GM08714 (cell line): ENCODE measurements around the gene DVL2.
A peak's percentile ranks its signal among the peaks of the same experiment; 100 is the strongest.

Experiments used
- H3K4me3 ChIP-seq: fragments of 200-500 bp; sonication (Bioruptor generic); 2 replicates; pipeline ENCODE4 v1.5.1; 2014; ENCODE audit warnings: mild to moderate bottlenecking, low read length, inconsistent platforms
- ZNF274 ChIP-seq: IDR thresholded peaks from 2 replicates; pipeline ENCODE4 v1.6.1; 2012; ENCODE audit warnings: mild to moderate bottlenecking, low read depth, low read length

Gene DVL2

DNA sequence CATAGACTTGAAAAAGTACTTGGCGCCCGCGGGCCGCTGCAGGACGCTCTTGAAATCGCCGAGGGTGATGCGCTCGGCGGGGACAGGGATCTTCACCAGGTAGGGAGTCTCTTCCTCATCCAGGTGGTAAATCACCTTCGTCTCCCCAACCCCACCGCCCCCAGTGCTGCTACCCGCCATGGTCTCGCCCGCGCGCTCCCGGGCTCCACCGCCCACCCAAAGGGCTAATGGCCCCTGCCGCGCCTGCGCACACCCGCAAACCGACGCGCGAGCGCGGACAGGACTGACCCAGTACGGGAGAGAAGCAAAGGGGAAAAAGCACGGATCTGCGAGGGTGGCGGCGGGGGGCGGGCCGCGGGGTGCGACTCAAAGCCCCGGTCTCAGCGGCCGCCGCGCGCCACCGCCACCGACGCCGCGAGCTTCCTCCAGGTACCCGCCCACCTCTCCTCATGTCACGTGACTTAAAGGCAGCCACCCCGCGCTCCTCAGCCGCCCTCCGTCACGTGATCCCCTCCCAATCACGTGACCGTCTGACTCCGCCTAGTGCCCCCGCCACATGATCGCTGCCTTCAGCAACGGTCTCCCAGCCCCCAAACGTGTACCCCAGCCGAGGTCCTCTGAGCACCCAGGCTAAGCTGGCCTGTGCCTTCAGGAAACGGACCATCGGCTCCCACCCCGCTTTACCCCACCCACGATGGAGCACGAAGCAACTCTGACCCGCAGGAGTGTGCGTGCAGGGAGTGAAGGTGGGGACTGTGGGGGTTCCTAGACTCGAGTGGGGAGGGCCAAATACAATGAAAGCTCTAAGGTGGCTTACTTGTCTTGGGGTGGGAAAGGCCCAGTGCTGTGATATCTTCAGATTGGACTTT, at the start of gene DVL2:
Gene DVL2, minus strand, starts transcription at position 435 of the 869 bp plus-strand sequence. Its CDS starts 255 bp downstream, at position 180.
- no peak for TF ChIP-seq ZNF274
- H3K4me3 ChIP-seq = peak within 1 kb of the TSS; percentile 91

DNA sequence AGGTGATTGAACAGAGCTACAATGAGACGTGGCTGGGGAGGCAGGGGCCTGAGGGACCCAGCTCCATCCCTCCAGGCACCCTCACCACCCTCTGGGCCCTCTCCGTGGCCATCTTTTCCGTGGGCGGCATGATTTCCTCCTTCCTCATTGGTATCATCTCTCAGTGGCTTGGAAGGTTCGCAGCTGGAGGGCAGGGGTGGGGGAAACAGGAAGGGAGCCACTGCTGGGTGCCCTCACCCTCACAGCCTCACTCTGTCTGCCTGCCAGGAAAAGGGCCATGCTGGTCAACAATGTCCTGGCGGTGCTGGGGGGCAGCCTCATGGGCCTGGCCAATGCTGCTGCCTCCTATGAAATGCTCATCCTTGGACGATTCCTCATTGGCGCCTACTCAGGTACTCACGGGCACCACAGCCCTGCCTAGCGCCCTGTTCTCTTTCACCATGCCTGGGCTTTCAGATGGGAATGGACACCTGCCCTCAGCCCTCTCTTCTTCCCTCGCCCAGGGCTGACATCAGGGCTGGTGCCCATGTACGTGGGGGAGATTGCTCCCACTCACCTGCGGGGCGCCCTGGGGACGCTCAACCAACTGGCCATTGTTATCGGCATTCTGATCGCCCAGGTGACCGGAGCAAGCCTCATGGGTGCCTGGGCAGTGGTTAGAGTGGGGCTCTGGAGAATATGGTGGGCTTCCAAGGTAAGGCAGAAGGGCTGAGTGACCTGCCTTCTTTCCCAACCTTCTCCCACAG, 49.3 kb upstream of the DVL2 start:
- H3K4me3 ChIP-seq = no peak overlapping the region
- no peak for TF ChIP-seq ZNF274

DNA sequence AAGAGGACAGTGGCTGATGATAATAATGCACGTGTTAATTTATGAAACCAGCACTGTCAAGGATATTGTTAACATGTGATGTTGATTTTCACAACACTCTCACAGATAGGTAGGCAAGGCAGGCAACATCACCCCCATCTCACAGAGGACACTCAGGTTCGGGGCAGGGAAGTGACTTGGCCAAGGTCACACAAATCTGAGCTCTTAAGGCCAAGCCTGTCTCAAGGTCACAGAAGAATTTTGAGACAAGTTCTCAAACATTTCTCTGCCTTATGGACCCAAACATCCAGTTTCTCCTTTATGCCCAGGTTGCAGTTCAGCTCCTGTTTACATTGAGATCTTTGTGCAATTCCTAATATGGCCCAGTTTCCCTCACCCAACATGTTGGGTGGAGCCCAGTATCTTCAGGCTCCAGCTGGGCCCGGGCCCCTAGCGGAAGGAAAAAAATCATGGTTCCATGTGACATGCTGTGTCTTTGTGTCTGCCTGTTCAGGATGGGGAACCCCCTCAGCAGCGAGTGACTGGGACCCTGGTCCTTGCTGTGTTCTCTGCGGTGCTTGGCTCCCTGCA, 48.5 kb upstream of the DVL2 start:
- TF ChIP-seq ZNF274 = no peak
- no peak overlapping the region for H3K4me3 ChIP-seq

DNA sequence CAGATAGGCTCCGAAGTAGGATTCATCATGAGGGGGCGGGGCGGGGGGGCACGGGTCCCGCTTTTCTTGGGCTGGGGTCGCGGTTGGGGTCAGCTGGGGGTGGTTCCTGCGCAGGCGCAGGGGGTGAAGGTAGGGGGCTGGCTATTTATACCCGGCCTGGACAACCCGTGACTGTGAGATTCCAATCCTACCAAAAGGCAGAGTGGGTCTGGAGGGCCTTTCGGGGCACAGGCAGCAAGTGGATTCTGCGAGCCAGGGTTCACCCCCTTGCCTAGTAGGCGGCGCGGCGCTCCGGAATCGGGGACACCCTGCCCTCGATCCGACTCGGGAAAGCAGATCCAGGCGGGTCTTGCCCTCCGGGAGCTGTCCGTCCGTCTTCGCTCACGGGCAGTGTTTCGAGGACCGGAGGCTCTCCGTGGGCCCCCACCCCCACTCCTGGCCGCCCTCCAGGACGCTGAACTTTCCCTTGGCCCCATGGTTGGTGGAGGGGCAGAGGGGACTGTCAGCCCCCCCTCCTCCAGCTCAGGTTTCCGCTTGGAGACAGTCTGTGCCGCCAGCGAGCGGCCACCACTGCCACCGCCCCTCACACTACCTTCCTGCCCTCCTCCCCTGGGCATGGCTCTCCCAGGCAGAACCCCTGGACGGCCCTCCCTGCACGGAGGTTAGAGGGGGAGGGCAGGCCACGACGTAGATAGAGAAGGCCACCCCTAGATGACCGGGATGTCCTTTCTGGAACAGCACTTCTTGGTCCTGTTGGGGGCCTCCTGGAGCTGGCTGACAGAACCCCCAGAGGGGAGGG, 47.8 kb upstream of the DVL2 start:
- TF ChIP-seq ZNF274 = no peak
- peak overlapping the region; percentile 43; the same call in 1 of the 2 replicates for H3K4me3 ChIP-seq

DNA sequence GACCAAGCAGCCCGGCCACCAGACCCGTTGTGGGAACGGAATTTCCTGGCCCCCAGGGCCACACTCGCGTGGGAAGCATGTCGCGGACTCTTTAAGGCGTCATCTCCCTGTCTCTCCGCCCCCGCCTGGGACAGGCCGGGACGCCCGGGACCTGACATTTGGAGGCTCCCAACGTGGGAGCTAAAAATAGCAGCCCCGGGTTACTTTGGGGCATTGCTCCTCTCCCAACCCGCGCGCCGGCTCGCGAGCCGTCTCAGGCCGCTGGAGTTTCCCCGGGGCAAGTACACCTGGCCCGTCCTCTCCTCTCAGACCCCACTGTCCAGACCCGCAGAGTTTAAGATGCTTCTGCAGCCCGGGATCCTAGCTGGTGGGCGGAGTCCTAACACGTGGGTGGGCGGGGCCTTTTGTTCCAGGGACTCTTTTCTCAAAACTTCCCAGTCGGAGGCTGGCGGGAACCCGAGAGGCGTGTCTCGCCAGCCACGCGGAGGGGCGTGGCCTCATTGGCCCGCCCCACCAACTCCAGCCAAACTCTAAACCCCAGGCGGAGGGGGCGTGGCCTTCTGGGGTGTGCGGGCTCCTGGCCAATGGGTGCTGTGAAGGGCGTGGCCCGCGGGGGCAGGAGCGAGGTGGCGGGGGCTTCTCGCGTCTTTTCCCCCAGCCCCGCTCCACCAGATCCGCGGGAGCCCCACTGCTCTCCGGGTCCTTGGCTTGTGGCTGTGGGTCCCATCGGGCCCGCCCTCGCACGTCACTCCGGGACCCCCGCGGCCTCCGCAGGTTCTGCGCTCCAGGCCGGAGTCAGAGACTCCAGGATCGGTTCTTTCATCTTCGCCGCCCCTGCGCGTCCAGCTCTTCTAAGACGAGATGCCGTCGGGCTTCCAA, 47.0 kb upstream of the DVL2 start, which contains the start of gene SLC2A4:
Gene SLC2A4, plus strand, starts transcription at position 645 of the 879 bp plus-strand sequence. Its CDS starts 217 bp downstream, at position 862.
- TF ChIP-seq ZNF274 = no peak
- peak within 1 kb of the TSS; percentile 43; the same call in 1 of the 2 replicates for H3K4me3 ChIP-seq

DNA sequence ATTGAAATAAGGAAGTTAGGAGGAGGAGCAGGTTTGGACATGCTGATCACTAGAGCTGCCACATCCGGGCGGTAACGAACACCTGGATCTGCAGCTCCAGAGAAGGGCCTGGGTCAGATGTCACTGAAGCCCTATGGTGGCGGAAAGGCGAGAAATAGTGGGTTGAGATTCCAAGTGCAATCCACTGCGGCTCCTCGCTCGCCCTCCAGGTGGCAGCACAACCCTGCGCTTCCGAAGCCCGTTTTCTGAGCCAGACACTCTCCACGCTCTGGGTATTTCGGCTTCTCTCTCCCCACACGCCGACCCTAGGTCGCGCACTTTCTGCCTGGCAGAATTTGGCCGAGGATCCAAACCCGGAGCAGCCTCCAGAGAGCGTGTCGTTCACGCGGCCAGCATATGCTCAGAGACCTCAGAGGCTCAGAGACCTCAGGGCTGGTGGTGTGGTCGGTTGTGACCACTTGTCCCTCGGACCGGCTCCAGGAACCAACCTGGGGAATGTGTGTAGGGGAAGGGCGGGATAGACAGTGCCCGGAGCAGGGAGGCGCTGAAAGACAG, 46.3 kb upstream of the DVL2 start:
- peak overlapping the region; percentile 26; the same call in 1 of the 2 replicates for H3K4me3 ChIP-seq
- TF ChIP-seq ZNF274 = no peak

DNA sequence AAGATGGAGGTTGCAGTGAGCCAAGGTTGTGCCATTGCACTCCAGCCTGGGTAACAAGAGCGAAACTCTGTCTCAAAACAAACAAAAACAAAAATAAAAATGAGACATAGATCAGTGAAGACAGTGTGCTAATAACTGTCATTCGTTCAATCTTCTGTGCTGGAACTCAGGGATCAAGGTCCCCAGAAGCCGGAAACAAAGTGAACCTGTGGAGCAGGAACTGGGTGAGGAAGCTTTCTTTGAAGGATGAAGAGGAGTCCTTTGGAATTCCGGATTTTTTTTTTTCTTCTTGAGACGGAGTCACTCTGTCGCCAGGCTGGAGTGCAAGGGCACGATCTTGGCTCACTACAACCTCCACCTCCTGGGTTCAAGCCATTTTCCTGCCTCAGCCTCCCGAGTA, 45.1 kb upstream of the DVL2 start:
- no peak overlapping the region for H3K4me3 ChIP-seq
- TF ChIP-seq ZNF274 = no peak

DNA sequence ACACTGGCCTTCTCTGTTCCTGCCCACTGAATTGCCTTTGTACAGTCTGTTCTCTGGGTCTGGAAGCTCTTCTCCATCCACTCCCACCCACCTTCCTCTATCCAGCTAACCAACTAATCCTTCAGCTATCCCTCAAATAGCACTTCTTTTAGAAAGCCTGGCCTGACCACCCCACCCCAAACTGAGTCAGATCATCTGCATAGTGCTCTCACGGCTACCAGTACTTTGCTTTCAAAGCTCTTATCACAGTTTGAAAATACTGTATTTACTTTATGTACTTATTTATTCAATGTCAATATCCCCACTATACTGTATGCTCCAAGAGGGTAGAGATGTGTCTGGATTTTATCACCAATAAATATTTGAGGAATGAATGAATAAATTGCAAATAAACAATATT, 32.5 kb upstream of the DVL2 start:
- H3K4me3 ChIP-seq = no peak overlapping the region
- TF ChIP-seq ZNF274 = no peak

DNA sequence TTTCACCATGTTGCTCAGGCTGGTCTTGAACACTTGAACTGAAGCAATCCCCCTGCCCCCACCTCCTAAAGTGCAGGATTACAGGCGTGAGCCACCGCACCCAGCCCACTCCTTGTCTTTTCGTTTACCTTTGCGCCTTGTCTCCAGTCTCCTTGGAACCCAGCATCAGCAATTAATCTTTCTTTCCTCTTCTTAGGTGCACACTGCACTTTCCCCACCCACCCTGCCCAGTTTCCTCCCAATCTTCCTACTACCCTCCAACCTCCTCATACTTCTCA, 29.4 kb upstream of the DVL2 start:
- H3K4me3 ChIP-seq = no peak overlapping the region
- no peak for TF ChIP-seq ZNF274

DNA sequence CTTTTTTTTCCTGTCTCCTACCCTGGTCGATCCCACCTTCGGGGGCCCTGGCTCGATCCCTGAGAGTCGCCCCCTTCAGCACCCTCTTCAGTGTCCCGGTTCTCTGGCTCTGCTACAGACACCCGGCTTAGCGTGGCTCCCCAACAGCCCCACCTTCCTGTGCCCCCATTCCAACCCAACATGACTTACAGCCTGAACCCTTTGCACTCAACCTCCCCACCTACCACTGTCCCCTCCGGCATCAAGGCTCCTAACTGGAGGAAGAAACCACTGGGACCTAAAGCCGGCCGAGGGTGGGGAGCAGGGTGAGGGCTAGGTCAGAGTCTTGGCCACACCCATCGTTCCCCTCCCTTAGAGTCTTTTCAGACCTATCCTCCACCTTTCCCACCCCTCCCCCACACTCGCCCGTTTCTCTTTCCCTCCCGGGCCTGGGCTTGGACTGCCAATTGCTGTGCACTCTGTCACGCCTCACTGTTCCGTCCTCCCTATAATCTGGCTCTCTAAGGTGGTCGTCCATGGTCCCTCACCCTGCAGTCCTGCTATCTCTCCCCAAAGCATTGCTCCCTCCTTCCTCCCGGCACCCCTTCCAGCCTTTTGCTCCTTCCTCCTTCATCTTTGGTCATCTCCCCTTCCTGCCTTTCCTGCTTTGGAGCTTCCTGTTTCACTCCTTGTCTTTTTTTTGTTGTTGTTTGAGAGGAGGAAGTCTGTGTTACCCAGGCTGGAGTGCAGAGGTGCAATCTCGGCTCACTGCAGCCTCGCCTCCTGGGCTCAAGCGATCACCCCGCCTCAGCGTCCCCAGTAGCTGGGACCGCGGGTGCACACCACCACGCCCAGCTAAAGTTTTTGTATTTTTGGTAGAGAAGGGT, 28.9 kb upstream of the DVL2 start:
- TF ChIP-seq ZNF274 = no peak
- no peak overlapping the region for H3K4me3 ChIP-seq

DNA sequence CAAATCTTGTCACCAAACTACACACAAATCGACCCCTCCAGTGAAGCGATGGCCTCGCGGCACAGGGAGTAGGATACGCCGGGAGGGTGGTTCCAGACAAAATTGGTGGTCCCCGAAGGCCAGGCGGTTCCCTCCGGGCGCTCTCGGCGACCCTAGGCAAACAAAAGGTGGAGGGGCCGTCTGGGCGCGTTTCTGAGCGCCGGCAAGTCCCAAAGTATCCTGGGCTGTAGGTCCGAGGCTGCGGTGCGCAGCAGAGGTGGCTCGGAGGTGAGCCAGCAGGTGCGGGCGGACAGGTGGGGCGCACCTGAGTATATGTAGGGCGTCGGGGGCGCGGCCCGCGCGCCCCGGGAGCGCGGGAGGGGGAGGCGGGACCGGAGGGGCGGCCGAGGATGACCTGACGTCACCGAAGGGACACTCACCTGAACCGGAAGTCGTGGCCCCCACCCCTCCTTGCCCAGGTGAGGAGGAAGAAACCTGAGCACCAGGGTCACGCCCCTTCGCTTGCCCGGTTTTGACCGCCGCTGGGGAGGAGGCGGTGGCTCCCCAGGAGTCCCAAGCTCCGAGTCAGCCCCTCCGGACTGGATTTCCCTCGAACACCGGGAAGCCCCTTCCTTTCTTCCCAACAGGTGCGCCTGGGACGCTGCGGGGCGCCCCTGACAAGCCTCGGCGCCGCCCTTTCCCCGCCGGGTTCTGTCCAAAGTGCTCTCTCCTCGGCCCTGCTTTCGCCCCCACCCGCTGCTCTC, 28.0 kb upstream of the DVL2 start, which contains the start of gene CLDN7:
Gene CLDN7, minus strand, starts transcription at position 287 of the 743 bp plus-strand sequence. CDS start 435 bp downstream, outside the sequence.
- peak within 1 kb of the TSS; percentile 11; the same call in 1 of the 2 replicates for H3K4me3 ChIP-seq
- no peak for TF ChIP-seq ZNF274
